Sigmoid colon (tissue), 7 donors: ENCODE data around the gene FHOD3. TPM values are rescaled to one million over a fixed set of nuclear protein-coding genes. Genes with fewer than 3 reads are reported as not detected.

ENCODE experiments used
- DNase-seq: peaks from one replicate; pipeline ENCODE4 v3.0.0-alpha.2; 2019
- H3K27ac ChIP-seq, 4 donors: fragments of 200-600 bp; sonication (generic); one replicate each; pipeline ENCODE4 v1.5.1; 2016 to 2019; ENCODE audit warnings: mild to moderate bottlenecking in 1 of 4
- H3K27me3 ChIP-seq, 3 donors: fragments of 200-600 bp; sonication (generic); one replicate each; pipeline ENCODE4 v1.5.1; 2019; ENCODE audit warnings: mild to moderate bottlenecking in 1 of 3
- H3K36me3 ChIP-seq, 4 donors: fragments of 200-600 bp; sonication (generic); one replicate each; pipeline ENCODE4 v1.5.1; 2016 to 2019
- H3K4me1 ChIP-seq, 4 donors: fragments of 200-600 bp; sonication (generic); one replicate each; pipeline ENCODE4 v1.5.1; 2017 to 2019
- H3K4me3 ChIP-seq, 4 donors: fragments of 200-600 bp; sonication (generic); one replicate each; pipeline ENCODE4 v1.5.1; 2017 to 2019; ENCODE audit warnings: mild to moderate bottlenecking in 2 of 4, moderate library complexity in 1 of 4
- H3K9me3 ChIP-seq, 4 donors: fragments of 200-600 bp in 3 of 4; sonication (generic) in 3 of 4; one replicate each; pipeline versions ENCODE4 v1.5.1 to v1.6.1; 2013 to 2019
- CTCF ChIP-seq, 4 experiments: fragments of 450-650 bp in 3 of 4; fragments of 200-600 bp in 1 of 4; IDR thresholded peaks; one replicate each; pipeline ENCODE4 v1.5.1; 2016 to 2019; ENCODE audit warnings: antibody characterized with exemption in 4 of 4, mild to moderate bottlenecking in 3 of 4, moderate library complexity in 2 of 4
- EP300 ChIP-seq, 4 donors: sonication (generic); formaldehyde crosslinking; IDR thresholded peaks; one replicate each; pipeline ENCODE4 v1.6.1; 2017; ENCODE audit warnings: antibody characterized with exemption in 4 of 4
- POLR2A ChIP-seq, 2 donors: fragments of 450-650 bp; IDR thresholded peaks; one replicate each; pipeline ENCODE4 v1.6.1; 2016; ENCODE audit warnings: antibody characterized with exemption in 2 of 2, mild to moderate bottlenecking in 2 of 2, moderate library complexity in 2 of 2
- POLR2AphosphoS5 ChIP-seq, 4 donors: sonication (generic); formaldehyde crosslinking; IDR thresholded peaks; one replicate each; pipeline ENCODE4 v1.6.1; 2017; ENCODE audit warnings: antibody characterized with exemption in 4 of 4
- WGBS, 2 donors: extraction: QIAGEN DNeasy Blood & Tissue Kit; methylation state at CpG; one replicate each; pipeline ENCODE4 v1.1.7; 2013; 5-methylcytosine and 5-hydroxymethylcytosine counted together
- intact Hi-C: fragments of 100-400 bp; cut with DNase I; formaldehyde crosslinking; loops from one replicate; pipeline ENCODE4 v1.15.1; 2023
- polyA plus RNA-seq, 3 donors: library from polyadenylated mRNA; stranded (reverse); fragments of 200-250 nt; gene quantifications; one replicate each; pipeline ENCODE4 v1.2.3, GENCODE V29; 2013
- total RNA-seq, 4 donors: library from RNA; depleted of rRNA; stranded (reverse); fragments of >200 nt; gene quantifications; one replicate each; pipeline ENCODE4 v1.1.0, GENCODE V29; 2016
- donor health status: healthy with polysubstance abuse.
- donor health status: Bipolar disorder and iron deficiency.
- donor health status: healthy.

FHOD3 gene
- total and polyA plus RNA-seq, 7 donors, result 1.2 to 24.9 (median 9.5) TPM

- Histone ChIP-seq H3K36me3 (peaks cover 0 to 31% (median 8%) of the 10 kb centered on the region in 4 donors), H3K4me1 (no peaks in the 10 kb centered on the region), H3K27me3 (no peaks in the 10 kb centered on the region), H3K27ac (no peak overlapping the region), H3K4me3 (no peak overlapping the region), H3K9me3 (no peaks in the 10 kb centered on the region)
- no peak for DNase-seq
- WGBS, 2 donors, result 88% methylated on average over 4 of the region's 4 CpGs
- intact Hi-C loops, result no loop called here
- TF ChIP-seq CTCF (IDR thresholded peaks at IDR 0.05), result no peak
- no peak for TF ChIP-seq POLR2A (IDR thresholded peaks at IDR 0.05)
- TF ChIP-seq EP300 (IDR thresholded peaks at IDR 0.05), result no peak
- no peak for TF ChIP-seq POLR2AphosphoS5 (IDR thresholded peaks at IDR 0.05)
These were observed 437.1 kb downstream of the FHOD3 start for GRCh38 chr18:36734596-36734995.

GRCh38 chr18:36735130-36735529, 437.6 kb downstream of the FHOD3 start:
- H3K4me3 ChIP-seq, result no peak overlapping the region
- no peaks in the 10 kb centered on the region for H3K27me3 ChIP-seq
- TF ChIP-seq POLR2AphosphoS5 (IDR thresholded peaks at IDR 0.05), result no peak
- no peak for TF ChIP-seq CTCF (IDR thresholded peaks at IDR 0.05)
- TF ChIP-seq EP300 (IDR thresholded peaks at IDR 0.05), result no peak
- TF ChIP-seq POLR2A (IDR thresholded peaks at IDR 0.05), result no peak
- no peaks in the 10 kb centered on the region for H3K4me1 ChIP-seq
- WGBS, 2 donors, result 87 to 95% methylated on average over 2 of the region's 2 CpGs
- intact Hi-C loops, result no loop called here
- DNase-seq, result no peak
- no peak overlapping the region for H3K27ac ChIP-seq
- peaks cover 0 to 31% (median 8%) of the 10 kb centered on the region in 4 donors for H3K36me3 ChIP-seq
- H3K9me3 ChIP-seq, result no peaks in the 10 kb centered on the region

DNA sequence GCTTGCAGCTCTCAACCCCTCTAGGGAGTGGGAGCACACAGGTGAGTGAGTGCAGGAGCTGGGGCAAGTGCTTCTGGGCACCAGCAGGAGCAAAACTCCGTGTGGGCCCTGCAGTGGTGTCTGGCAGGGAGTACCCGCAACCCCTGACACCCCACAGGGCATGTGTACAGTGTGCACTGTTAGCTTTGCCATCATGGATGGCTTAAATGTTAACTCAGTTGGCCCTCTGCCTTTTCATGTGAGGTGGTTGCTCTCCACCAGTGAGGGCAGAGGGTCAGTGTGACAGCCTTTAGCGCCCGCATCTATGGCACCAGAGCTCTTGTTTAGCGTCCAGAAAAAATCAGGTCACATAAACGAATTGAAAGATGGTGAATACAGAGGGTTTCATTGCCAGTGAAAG, 438.6 kb downstream of the FHOD3 start:
- no peak for TF ChIP-seq CTCF (IDR thresholded peaks at IDR 0.05)
- 94 to 96% methylated on average over 6 of the region's 6 CpGs for WGBS, 2 donors

DNA sequence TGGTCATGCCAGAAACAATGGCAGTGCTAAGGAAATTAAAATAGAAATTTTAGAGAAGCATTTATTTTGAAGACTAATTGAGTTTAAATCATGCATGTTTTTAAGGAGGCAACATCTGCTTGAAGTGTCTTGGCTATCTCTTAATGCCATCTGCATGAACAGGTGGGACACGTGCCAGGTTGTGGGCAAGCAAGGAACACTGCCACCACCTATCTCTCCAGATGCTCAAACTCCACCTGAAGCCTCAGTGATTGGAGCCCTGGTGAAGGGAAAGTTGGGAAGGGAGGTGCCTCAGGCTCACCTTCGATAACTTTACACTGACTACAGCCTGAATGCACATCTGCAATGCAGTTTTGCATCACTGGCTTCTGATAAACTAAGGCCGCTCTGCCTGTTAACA, 439.8 kb downstream of the FHOD3 start:
- Histone ChIP-seq H3K36me3 (peaks cover 0 to 31% (median 1%) of the 10 kb centered on the region in 4 donors), H3K27ac (no peak overlapping the region), H3K4me3 (no peak overlapping the region), H3K27me3 (no peaks in the 10 kb centered on the region), H3K4me1 (no peaks in the 10 kb centered on the region), H3K9me3 (no peaks in the 10 kb centered on the region)
- no peak for DNase-seq
- intact Hi-C loops, result no loop called here
- WGBS, 2 donors, result 89 to 94% methylated on average over 3 of the region's 3 CpGs
- TF ChIP-seq POLR2A (IDR thresholded peaks at IDR 0.05), result no peak
- TF ChIP-seq CTCF (IDR thresholded peaks at IDR 0.05), result no peak
- TF ChIP-seq POLR2AphosphoS5 (IDR thresholded peaks at IDR 0.05), result no peak

More for the DNA sequence above, 438.6 kb downstream of the FHOD3 start:
- no peak for DNase-seq
- Histone ChIP-seq H3K9me3 (no peaks in the 10 kb centered on the region), H3K4me3 (no peak overlapping the region), H3K36me3 (peaks cover 0 to 30% (median 3%) of the 10 kb centered on the region in 4 donors), H3K27me3 (no peaks in the 10 kb centered on the region), H3K4me1 (no peaks in the 10 kb centered on the region), H3K27ac (no peak overlapping the region)
- intact Hi-C loops, result no loop called here

- H3K4me3 ChIP-seq, result no peak overlapping the region
- intact Hi-C loops, result no loop called here
- WGBS, 2 donors, result 62 to 75% methylated on average over 6 of the region's 6 CpGs
- no peak for TF ChIP-seq POLR2AphosphoS5 (IDR thresholded peaks at IDR 0.05)
- TF ChIP-seq EP300 (IDR thresholded peaks at IDR 0.05), result no peak
- no peak for TF ChIP-seq CTCF (IDR thresholded peaks at IDR 0.05)
- no peak for TF ChIP-seq POLR2A (IDR thresholded peaks at IDR 0.05)
- peaks cover 0 to 16% (median 12%) of the 10 kb centered on the region in 4 donors for H3K4me1 ChIP-seq
- peaks cover 0 to 27% (median 2%) of the 10 kb centered on the region in 4 donors for H3K36me3 ChIP-seq
- H3K9me3 ChIP-seq, result no peaks in the 10 kb centered on the region
- peak overlapping the region in 3 of 4 donors; percentile 27 to 58 (median 54) for H3K27ac ChIP-seq
- no peak for DNase-seq
- no peaks in the 10 kb centered on the region for H3K27me3 ChIP-seq
These were observed 446.9 kb downstream of the FHOD3 start for GRCh38 chr18:36744261-36744876.
